Measurements from ENCODE around the gene MATK. TPM values are rescaled to one million over a fixed set of nuclear protein-coding genes. Genes with fewer than 3 reads are reported as not detected.
A peak's percentile ranks its signal among the peaks of the same experiment; 100 is the strongest.

The MATK gene
- polyA plus RNA-seq, 4 donors, result 3.6 to 29.5 (median 6.5) TPM

DNA sequence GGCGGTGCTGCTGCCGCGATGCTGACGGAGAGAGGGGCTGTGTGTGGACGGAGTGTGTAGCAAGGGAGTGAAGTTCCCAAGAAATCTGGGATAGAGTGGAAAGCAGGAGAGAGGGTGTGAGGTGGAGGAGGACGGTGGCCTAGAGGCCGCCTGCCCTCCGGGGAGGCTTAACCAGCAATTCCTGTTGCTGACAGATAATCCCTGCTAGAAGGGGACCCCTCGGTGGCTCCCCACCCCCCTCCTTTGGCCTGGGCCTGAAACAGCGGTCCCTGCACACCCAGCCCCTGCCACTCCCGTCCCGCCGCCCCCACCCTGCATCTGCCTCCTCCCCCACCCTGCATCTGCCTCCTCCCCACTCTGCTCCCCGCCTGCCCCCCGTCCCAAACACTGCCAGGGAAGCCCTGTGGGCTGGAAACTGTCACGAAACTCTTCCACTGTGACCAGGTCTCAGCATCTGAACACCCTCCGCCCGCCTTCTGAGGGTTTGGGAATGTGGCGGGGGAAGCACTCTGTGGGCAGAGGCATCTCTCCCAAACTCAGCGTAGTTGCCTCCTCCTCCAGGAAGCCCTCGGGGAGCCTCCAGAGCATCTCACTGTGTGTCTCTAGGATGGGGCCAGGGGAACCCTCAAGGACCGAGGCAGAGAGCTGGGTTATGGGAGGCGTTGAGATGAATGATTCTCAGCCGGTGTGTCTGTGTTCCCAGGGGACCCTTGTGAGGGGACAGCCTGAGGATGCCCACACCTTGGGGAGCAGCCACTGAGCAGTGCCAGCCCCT is 17.1 kb upstream of the MATK start:
- Histone ChIP-seq H3K36me3 (ENCODE audit: control insufficient read depth in 3 of 3, insufficient read depth in 2 of 3, low read depth in 1 of 3, low read length in 3 of 3) (no peaks in the 10 kb centered on the region), H3K4me1 (ENCODE audit: control insufficient read depth in 3 of 3, insufficient read depth in 2 of 3, low read depth in 1 of 3, low read length in 2 of 3) (no peaks in the 10 kb centered on the region), H3K27ac (ENCODE audit: low read depth in 1 of 3, low read length in 2 of 3) (no peak overlapping the region), H3K4me3 (ENCODE audit: low read depth in 1 of 3, low read length in 3 of 3) (no peak overlapping the region), H3K9me3 (ENCODE audit: control insufficient read depth in 2 of 2, insufficient read depth in 1 of 2, low read depth in 1 of 2, low read length in 1 of 2) (no peaks in the 10 kb centered on the region), H3K27me3 (ENCODE audit: control insufficient read depth in 3 of 3, insufficient read depth in 3 of 3, low read length in 3 of 3) (peaks cover 0 to 25% (median 7%) of the 10 kb centered on the region in 3 donors)
- WGBS, 3 donors, result 75 to 87% (median 76%) methylated on average over 19 to 24 of the region's 24 CpGs
- DNase-seq (no peak), FAIRE-seq (no peak)

DNA sequence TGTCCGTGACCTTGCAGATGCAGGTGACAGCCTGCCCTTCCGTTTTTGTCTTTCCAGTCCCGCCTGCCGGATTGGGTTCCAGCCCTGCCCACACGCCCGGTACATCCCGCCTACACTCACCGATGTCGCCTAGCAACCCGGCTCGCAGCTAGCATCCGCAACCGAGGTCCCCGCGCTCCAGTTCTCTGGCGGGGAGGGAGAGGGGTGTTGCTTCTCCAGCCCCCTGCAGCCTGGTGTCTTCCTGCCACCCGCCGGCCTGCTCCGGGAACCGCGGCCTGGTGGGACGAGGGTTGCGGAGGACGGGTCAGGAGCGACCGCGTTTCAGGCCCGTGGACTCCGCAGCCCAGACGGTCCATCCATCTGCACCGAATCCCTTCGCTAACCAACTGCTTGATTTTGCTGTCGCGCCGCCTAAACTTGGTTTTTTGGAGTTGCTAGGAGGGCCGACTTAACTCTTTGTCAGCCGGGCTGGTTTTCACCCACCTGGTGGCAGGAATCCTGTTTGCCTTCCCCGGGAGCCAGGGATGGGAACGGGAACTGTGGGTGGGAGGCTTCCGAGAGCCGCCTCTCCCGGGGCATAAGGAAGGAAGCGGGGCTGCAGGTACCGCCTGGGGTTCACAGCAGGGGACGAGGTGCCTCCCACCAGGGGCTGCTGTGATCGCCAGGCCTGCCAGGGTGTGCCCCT is 15.4 kb upstream of the MATK start:
- Histone ChIP-seq H3K4me3 (ENCODE audit: low read depth in 1 of 3, low read length in 3 of 3) (no peak overlapping the region), H3K36me3 (ENCODE audit: control insufficient read depth in 3 of 3, insufficient read depth in 2 of 3, low read depth in 1 of 3, low read length in 3 of 3) (no peaks in the 10 kb centered on the region), H3K9me3 (ENCODE audit: control insufficient read depth in 2 of 2, insufficient read depth in 1 of 2, low read depth in 1 of 2, low read length in 1 of 2) (peaks cover 0 to 4% of the 10 kb centered on the region in 2 donors), H3K27me3 (ENCODE audit: control insufficient read depth in 3 of 3, insufficient read depth in 3 of 3, low read length in 3 of 3) (peaks cover 0 to 25% (median 7%) of the 10 kb centered on the region in 3 donors), H3K4me1 (ENCODE audit: control insufficient read depth in 3 of 3, insufficient read depth in 2 of 3, low read depth in 1 of 3, low read length in 2 of 3) (no peaks in the 10 kb centered on the region), H3K27ac (ENCODE audit: low read depth in 1 of 3, low read length in 2 of 3) (no peak overlapping the region)
- no peak for FAIRE-seq
- DNase-seq, result peak in 1 of 2 donors; percentile 23
- 4 to 10% (median 4%) methylated on average over 41 to 46 of the region's 46 CpGs for WGBS, 3 donors

DNA sequence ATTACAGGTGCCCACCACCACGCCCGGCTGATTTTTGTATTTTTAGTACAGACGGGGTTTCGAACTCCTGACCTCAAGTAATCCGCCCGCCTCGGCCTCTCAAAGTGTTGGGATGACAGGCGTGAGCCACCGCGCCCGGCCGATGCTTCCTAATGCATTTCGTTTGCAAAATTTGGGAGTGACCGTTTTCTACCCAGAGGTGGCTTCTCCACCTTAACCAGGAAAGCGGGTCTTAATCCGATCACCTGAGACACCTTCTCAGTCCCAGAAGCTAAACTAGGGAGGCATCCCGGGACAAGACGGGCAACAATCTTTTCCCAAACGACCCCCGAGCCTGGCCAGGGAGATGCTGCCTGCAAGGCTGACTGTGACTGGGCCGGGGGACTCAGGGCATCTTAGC is 14.8 kb upstream of the MATK start:
- Histone ChIP-seq H3K4me3 (ENCODE audit: low read depth in 1 of 3, low read length in 3 of 3) (no peak overlapping the region), H3K27me3 (ENCODE audit: control insufficient read depth in 3 of 3, insufficient read depth in 3 of 3, low read length in 3 of 3) (peaks cover 0 to 25% (median 9%) of the 10 kb centered on the region in 3 donors)
- no peak for FAIRE-seq

DNA sequence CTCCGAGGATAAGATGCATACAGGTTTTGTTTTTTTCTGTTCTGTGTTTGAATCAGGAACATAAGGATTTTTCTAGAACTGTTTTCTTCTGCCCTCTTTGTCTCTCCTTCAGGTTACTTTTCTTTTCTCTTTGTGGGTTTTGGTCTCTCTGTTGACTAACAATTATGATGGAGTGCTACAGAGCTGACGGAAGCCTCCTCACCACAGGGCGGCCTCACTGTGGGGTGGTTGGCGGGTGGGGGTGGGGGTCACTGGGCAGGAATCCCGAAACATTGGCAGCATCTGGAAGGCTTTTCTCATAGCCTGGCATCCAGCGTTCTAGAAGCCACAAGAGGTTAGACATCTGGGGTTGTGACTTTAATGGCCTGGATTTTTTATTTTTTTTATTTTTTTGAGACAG is 12.0 kb upstream of the MATK start:
- H3K36me3 ChIP-seq (ENCODE audit: control insufficient read depth in 3 of 3, insufficient read depth in 2 of 3, low read depth in 1 of 3, low read length in 3 of 3), result no peaks in the 10 kb centered on the region
- FAIRE-seq, result no peak
- no peak overlapping the region for H3K27ac ChIP-seq (ENCODE audit: low read depth in 1 of 3, low read length in 2 of 3)

More for the DNA sequence above, 14.8 kb upstream of the MATK start:
- no peaks in the 10 kb centered on the region for H3K36me3 ChIP-seq (ENCODE audit: control insufficient read depth in 3 of 3, insufficient read depth in 2 of 3, low read depth in 1 of 3, low read length in 3 of 3)
- H3K9me3 ChIP-seq (ENCODE audit: control insufficient read depth in 2 of 2, insufficient read depth in 1 of 2, low read depth in 1 of 2, low read length in 1 of 2), result peaks cover 0 to 6% of the 10 kb centered on the region in 2 donors
- no peak for DNase-seq
- no peak overlapping the region for H3K27ac ChIP-seq (ENCODE audit: low read depth in 1 of 3, low read length in 2 of 3)
- no peaks in the 10 kb centered on the region for H3K4me1 ChIP-seq (ENCODE audit: control insufficient read depth in 3 of 3, insufficient read depth in 2 of 3, low read depth in 1 of 3, low read length in 2 of 3)
- 34 to 42% (median 39%) methylated on average over 21 of the region's 21 CpGs for WGBS, 3 donors

DNA sequence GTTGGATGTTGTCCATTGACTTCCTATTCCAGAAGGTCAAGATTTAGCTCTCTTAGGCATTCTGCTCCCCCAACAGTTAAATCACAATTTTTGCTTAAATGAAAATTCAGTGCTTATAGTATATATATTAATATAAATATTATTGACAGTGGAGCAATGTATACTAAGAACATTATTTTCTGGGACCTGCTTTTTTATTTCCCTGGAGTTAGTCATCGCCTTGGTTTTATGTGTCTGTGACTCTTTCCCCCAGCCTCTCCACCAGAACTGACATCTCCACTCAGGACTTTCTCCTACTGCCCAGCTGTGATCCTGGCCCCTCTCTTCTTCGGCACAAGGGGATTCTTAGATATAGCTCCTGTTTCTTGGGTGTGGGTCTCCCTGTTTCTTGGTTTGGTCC is 10.2 kb upstream of the MATK start:
- H3K27ac ChIP-seq (ENCODE audit: low read depth in 1 of 3, low read length in 2 of 3), result no peak overlapping the region
- DNase-seq, result no peak
- H3K4me3 ChIP-seq (ENCODE audit: low read depth in 1 of 3, low read length in 3 of 3), result no peak overlapping the region
- 91 to 98% (median 92%) methylated on average over 2 of the region's 2 CpGs for WGBS, 3 donors
- H3K4me1 ChIP-seq (ENCODE audit: control insufficient read depth in 3 of 3, insufficient read depth in 2 of 3, low read depth in 1 of 3, low read length in 2 of 3), result no peaks in the 10 kb centered on the region
- peaks cover 0 to 6% of the 10 kb centered on the region in 2 donors for H3K9me3 ChIP-seq (ENCODE audit: control insufficient read depth in 2 of 2, insufficient read depth in 1 of 2, low read depth in 1 of 2, low read length in 1 of 2)
- no peaks in the 10 kb centered on the region for H3K36me3 ChIP-seq (ENCODE audit: control insufficient read depth in 3 of 3, insufficient read depth in 2 of 3, low read depth in 1 of 3, low read length in 3 of 3)
- no peak for FAIRE-seq
- peaks cover 0 to 8% (median 4%) of the 10 kb centered on the region in 3 donors for H3K27me3 ChIP-seq (ENCODE audit: control insufficient read depth in 3 of 3, insufficient read depth in 3 of 3, low read length in 3 of 3)

More for the DNA sequence above, 12.0 kb upstream of the MATK start:
- peaks cover 0 to 20% (median 9%) of the 10 kb centered on the region in 3 donors for H3K27me3 ChIP-seq (ENCODE audit: control insufficient read depth in 3 of 3, insufficient read depth in 3 of 3, low read length in 3 of 3)
- H3K4me3 ChIP-seq (ENCODE audit: low read depth in 1 of 3, low read length in 3 of 3), result no peak overlapping the region
- peaks cover 0 to 6% of the 10 kb centered on the region in 2 donors for H3K9me3 ChIP-seq (ENCODE audit: control insufficient read depth in 2 of 2, insufficient read depth in 1 of 2, low read depth in 1 of 2, low read length in 1 of 2)
- peak in 1 of 2 donors; percentile 37 for DNase-seq
- WGBS, 3 donors, result 56 to 64% (median 58%) methylated on average over 6 of the region's 6 CpGs
- no peaks in the 10 kb centered on the region for H3K4me1 ChIP-seq (ENCODE audit: control insufficient read depth in 3 of 3, insufficient read depth in 2 of 3, low read depth in 1 of 3, low read length in 2 of 3)

DNA sequence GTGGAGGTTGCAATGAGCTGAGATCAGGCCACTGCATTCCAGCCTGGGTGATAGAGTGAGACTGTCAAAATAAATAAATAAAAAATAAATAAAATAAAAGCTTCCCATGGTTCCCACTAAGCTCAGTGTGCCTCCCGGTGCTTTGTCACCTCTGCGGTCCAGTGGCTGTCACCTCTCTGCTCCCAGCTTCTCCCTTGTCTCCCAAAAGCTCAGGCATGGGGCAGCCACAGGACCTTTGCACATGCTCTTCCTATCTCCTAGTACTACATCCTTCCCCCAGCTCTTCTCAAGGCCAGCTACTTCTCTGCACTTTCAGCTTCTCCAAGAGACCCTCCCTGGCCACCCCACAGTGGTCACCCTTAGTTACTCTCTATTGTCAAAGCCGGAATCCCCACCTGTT is 7.6 kb upstream of the MATK start:
- WGBS, 3 donors, result 93 to 96% (median 96%) methylated on average over 3 of the region's 3 CpGs
- H3K4me3 ChIP-seq (ENCODE audit: low read depth in 1 of 3, low read length in 3 of 3), result no peak overlapping the region
- H3K36me3 ChIP-seq (ENCODE audit: control insufficient read depth in 3 of 3, insufficient read depth in 2 of 3, low read depth in 1 of 3, low read length in 3 of 3), result no peaks in the 10 kb centered on the region
- peaks cover 0 to 6% of the 10 kb centered on the region in 2 donors for H3K9me3 ChIP-seq (ENCODE audit: control insufficient read depth in 2 of 2, insufficient read depth in 1 of 2, low read depth in 1 of 2, low read length in 1 of 2)
- FAIRE-seq, result no peak
- no peaks in the 10 kb centered on the region for H3K4me1 ChIP-seq (ENCODE audit: control insufficient read depth in 3 of 3, insufficient read depth in 2 of 3, low read depth in 1 of 3, low read length in 2 of 3)
- peaks cover 0 to 7% (median 3%) of the 10 kb centered on the region in 3 donors for H3K27me3 ChIP-seq (ENCODE audit: control insufficient read depth in 3 of 3, insufficient read depth in 3 of 3, low read length in 3 of 3)
- H3K27ac ChIP-seq (ENCODE audit: low read depth in 1 of 3, low read length in 2 of 3), result no peak overlapping the region
- DNase-seq, result no peak

DNA sequence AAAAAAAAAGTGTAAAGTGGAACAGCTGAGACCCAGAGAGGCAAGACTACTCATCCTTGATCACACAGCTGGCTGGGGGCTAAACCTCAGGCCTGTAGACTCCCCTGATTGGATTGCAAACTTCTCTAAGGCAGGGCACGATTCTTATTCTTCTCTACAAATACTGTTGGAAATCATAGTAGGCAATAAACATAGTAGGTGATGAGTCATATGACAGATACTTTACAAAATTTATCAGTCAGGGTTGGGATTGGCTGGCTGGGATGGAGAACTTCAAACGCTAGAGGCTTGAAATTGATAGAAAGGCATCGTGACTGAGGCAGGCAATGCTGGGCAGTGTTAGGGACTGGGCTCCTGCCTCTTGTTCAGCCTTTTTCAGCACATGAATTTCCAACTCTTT is 5.9 kb upstream of the MATK start:
- Histone ChIP-seq H3K4me3 (ENCODE audit: low read depth in 1 of 3, low read length in 3 of 3) (no peak overlapping the region), H3K4me1 (ENCODE audit: control insufficient read depth in 3 of 3, insufficient read depth in 2 of 3, low read depth in 1 of 3, low read length in 2 of 3) (no peaks in the 10 kb centered on the region), H3K36me3 (ENCODE audit: control insufficient read depth in 3 of 3, insufficient read depth in 2 of 3, low read depth in 1 of 3, low read length in 3 of 3) (no peaks in the 10 kb centered on the region), H3K27ac (ENCODE audit: low read depth in 1 of 3, low read length in 2 of 3) (no peak overlapping the region), H3K9me3 (ENCODE audit: control insufficient read depth in 2 of 2, insufficient read depth in 1 of 2, low read depth in 1 of 2, low read length in 1 of 2) (peaks cover 0 to 6% of the 10 kb centered on the region in 2 donors), H3K27me3 (ENCODE audit: control insufficient read depth in 3 of 3, insufficient read depth in 3 of 3, low read length in 3 of 3) (peaks cover 0 to 7% (median 3%) of the 10 kb centered on the region in 3 donors)
- no peak for FAIRE-seq
- no peak for DNase-seq
- 42 to 68% (median 48%) methylated on average over 3 of the region's 3 CpGs for WGBS, 3 donors

DNA sequence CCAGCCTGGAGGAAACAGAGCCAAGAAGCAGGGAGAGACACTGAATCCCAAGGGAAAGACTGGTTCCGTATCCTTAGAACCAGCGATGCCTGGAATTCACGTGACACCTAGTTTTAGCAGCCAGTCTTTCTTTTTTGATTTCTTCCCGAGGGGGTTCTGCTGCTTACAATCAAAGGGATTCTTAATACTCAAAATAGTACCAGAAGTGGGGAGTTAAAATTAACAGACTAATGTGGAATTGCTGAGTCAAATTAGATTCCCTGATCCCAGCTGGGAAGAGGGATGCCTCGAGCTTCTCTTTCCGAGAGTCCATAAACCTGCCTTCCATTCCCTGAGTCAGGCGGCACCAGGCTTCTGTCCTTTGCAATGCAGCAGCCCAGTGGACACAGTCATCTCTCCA is 4.8 kb upstream of the MATK start:
- H3K4me1 ChIP-seq (ENCODE audit: control insufficient read depth in 3 of 3, insufficient read depth in 2 of 3, low read depth in 1 of 3, low read length in 2 of 3), result no peaks in the 10 kb centered on the region
- FAIRE-seq (no peak), DNase-seq (no peak)
- H3K9me3 ChIP-seq (ENCODE audit: control insufficient read depth in 2 of 2, insufficient read depth in 1 of 2, low read depth in 1 of 2, low read length in 1 of 2), result no peaks in the 10 kb centered on the region
- H3K4me3 ChIP-seq (ENCODE audit: low read depth in 1 of 3, low read length in 3 of 3), result no peak overlapping the region
- no peak overlapping the region for H3K27ac ChIP-seq (ENCODE audit: low read depth in 1 of 3, low read length in 2 of 3)
- H3K36me3 ChIP-seq (ENCODE audit: control insufficient read depth in 3 of 3, insufficient read depth in 2 of 3, low read depth in 1 of 3, low read length in 3 of 3), result no peaks in the 10 kb centered on the region
- WGBS, 3 donors, result 77 to 85% (median 82%) methylated on average over 7 of the region's 7 CpGs
- peaks cover 4 to 11% (median 5%) of the 10 kb centered on the region in 3 donors for H3K27me3 ChIP-seq (ENCODE audit: control insufficient read depth in 3 of 3, insufficient read depth in 3 of 3, low read length in 3 of 3)
